A549 treated with Mapracorat at 1 μM for 4 hours (cell line): Measurements from ENCODE around the gene BIVM. TPM values are rescaled to one million over a fixed set of nuclear protein-coding genes. Genes with fewer than 3 reads are reported as not detected.

Source experiments
- total RNA-seq: library from RNA; stranded (reverse); fragments of 200-300 nt; extraction: Qiagen RNA extraction; gene quantifications from 5 replicates; pipeline ENCODE4 v1.2.3, GENCODE V29; 2022

The BIVM gene
- total RNA-seq = 2.3 to 5.7 TPM (median 3.8 TPM) in 5 replicates

GRCh38 chr13:102798581-102799425 is at the start of gene BIVM, which contains the start of gene POGLUT2:
Gene BIVM, plus strand, starts transcription at chr13:102799119. Its CDS starts 8,149 bp downstream, at chr13:102807268.
Gene POGLUT2, minus strand, starts transcription at chr13:102798976. Its CDS starts 306 bp downstream, at chr13:102798670.

GRCh38 chr13:102773441-102774213 is 25.3 kb upstream of the BIVM start, which contains the start of gene TEX30:
Gene TEX30, minus strand, starts transcription at chr13:102773786. Its CDS starts 3,760 bp downstream, at chr13:102770026.

GRCh38 chr13:102845630-102846260 is 46.8 kb downstream of the BIVM start, which contains the start of gene ERCC5:
Gene ERCC5, plus strand, starts transcription at chr13:102846032. Its CDS starts 235 bp downstream, at chr13:102846267.

Other genes with a start within 250 kb of the BIVM start
- 13.0 to 17.5 TPM (median 15.5 TPM) in 5 replicates for gene TPP2, start 202.1 kb upstream of the BIVM start, total RNA-seq
- gene METTL21C, start 104.1 kb upstream of the BIVM start, total RNA-seq = not detected in 5 replicates
- gene TEX30, start 25.3 kb upstream of the BIVM start, total RNA-seq = 12.8 to 15.1 TPM (median 13.9 TPM) in 5 replicates
- gene POGLUT2, start 143 bp upstream of the BIVM start, total RNA-seq = 5.6 to 7.2 TPM (median 6.2 TPM) in 5 replicates
- 14.5 to 19.2 TPM (median 16.2 TPM) in 5 replicates for gene ERCC5, start 46.9 kb downstream of the BIVM start, total RNA-seq